ENCODE results near the gene SORCS2.

GRCh38 chr4:7535094-7535493 is 342.8 kb downstream of the SORCS2 start:
- TF ChIP-seq, protein P1, sequence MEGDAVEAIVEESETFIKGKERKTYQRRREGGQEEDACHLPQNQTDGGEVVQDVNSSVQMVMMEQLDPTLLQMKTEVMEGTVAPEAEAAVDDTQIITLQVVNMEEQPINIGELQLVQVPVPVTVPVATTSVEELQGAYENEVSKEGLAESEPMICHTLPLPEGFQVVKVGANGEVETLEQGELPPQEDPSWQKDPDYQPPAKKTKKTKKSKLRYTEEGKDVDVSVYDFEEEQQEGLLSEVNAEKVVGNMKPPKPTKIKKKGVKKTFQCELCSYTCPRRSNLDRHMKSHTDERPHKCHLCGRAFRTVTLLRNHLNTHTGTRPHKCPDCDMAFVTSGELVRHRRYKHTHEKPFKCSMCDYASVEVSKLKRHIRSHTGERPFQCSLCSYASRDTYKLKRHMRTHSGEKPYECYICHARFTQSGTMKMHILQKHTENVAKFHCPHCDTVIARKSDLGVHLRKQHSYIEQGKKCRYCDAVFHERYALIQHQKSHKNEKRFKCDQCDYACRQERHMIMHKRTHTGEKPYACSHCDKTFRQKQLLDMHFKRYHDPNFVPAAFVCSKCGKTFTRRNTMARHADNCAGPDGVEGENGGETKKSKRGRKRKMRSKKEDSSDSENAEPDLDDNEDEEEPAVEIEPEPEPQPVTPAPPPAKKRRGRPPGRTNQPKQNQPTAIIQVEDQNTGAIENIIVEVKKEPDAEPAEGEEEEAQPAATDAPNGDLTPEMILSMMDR (IDR thresholded peaks at IDR 0.05 in 4 of 5, conservative IDR thresholded peaks at IDR 0.05 in 1 of 5), result no peak
- TF ChIP-seq POLR2A (IDR thresholded peaks at IDR 0.05), result no peak

All from gastrocnemius medialis (tissue), 4 donors.